ENCODE data around the gene STARD3.

STARD3 gene

DNA sequence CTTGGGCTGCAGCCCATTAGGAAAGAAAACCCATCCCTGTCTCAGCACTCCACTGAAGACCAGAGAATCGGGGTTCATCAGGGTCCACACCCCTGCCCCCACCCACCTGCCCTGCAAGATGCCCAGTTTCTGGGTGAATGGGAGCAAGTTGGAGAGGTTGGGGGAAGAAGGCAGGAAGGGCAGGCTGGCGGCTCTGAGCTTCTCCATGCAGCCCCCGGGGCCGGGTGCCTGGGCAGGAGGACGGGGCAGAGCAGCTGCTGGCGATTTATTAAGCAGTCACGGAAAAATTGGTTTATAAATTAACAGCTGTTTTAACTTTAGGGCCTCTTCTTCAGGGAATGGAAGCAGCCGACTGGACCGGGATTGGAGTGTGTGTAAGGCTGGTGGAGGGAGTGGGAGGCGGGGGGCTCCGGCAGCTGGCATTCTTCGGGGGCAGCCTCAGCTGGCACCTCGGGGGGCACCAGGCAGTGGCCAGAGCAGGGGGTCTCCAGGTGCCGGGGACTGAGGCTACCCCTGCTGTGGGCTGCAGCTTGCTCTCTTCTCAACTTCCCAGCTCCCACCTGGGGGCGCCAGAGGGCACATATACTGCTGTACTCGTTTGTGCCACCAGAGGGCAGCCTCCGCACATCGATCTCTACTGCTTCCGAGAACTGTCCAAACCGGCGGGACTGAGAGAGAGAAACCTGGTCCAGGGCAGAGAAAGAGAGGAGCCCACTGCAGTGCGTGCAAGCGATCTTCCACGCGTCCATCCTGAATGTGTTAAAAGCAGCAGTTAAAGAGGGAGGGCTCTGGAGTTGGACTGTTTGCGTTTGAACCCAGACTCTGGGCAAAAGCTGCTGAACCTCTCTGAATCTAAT, 15.2 kb upstream of the STARD3 start:
- DNase-seq = peak; percentile 56

DNA sequence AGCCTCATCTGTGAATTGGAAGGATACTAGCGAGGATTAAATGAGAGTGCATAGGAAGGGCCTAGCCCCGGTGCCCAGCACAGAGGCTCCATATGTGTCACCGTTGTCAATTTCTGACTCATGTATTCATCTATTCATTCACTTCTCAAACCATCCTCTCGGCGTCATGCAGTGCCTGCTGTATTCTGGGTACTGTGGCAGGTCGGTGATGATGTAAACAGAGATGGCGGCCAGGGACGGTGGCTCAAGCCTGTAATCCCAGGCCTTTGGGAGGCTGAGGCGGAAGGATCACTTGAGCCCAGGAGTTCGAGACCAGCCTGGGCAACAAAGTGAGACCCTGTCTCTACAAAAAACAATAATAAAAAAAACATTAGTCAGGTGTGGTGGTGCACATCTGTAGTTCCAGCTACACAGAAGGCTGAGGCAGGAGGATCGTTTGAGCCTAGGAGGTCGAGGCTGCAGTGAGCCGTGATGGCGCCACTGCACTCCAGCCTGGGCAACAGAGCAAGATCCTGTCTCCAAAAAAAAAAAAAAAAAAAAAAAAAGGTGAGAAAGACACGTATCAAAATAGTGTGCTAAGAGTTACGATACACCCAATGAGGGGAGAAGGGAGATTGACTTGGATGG, 14.5 kb upstream of the STARD3 start:
- no peak for DNase-seq

DNA sequence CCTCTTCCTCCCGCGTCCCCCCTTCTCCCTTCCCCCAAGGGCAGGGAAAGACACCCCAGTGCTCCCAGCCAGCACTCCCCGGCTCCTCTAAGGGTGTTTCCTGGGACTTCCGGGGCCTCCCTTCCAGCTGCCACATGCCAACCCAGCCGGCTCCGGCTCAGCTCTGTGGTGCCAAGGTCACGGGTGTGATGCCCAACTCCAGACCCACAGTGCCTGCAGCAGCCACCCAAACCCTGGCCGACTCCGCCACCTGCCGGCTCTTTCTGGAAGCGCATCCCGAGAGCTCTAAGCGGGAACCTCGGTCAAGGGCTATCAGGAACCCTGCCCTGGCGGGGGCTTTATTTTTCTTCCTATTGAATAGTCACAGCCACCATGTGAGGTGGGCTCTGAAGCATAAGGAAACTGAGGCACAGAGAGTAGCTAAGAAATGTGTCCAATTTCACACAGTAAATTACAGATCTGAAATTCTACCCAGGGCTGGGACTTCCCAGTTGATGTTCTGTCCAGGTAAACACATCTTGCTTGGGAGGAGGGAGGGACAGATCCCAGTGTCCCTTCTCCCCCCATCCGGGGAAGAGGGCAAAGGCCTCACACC, 13.5 kb upstream of the STARD3 start:
- peak; percentile 68 for DNase-seq

DNA sequence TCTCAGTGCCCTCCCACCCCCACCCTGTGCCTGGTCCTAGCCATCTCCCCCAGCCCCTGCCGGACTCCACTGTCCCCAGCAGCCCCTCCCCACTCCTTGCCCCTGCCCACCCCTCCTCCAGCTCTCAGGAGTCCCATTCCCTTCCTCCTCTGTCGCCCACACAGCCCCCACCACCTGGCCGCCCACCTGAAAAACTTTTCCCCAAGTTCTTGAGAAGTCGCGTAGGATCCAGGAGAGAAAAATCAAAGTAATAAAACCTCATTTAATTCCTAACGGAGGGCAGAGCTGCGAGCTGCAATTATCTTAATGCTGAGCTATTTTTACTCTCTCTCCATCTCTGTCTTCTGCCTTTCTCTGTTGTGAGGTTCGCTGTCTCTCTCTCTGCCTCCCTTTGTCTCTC, 12.6 kb upstream of the STARD3 start:
- DNase-seq = no peak

DNA sequence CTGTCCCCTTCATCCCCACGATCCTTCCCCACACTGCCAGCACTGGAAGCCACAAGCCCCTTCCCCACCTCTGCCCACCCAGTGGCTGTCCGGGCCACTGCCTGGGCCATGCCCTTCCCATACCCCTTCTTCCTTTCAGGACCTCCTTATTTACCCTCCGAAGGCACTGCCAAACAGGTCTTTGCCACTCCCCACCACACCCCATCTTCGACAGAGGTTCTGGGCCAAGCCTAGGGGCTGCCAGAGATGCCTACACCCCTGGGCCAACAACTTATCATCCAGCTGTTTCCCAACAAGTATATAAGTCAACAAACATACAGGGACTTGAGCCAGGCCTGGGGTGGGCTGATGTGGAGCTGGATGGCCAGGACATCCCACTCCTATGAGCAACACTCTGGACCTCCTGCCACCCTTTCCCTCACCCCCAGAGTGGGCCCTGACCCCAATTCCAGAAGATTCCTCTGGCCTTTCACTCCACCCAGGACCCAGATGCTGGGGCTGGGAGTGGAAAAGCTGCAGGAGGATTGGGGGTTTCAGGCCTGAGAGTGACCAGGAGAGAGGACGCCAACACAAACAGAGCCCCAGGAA, 11.7 kb upstream of the STARD3 start:
- no peak for DNase-seq

DNA sequence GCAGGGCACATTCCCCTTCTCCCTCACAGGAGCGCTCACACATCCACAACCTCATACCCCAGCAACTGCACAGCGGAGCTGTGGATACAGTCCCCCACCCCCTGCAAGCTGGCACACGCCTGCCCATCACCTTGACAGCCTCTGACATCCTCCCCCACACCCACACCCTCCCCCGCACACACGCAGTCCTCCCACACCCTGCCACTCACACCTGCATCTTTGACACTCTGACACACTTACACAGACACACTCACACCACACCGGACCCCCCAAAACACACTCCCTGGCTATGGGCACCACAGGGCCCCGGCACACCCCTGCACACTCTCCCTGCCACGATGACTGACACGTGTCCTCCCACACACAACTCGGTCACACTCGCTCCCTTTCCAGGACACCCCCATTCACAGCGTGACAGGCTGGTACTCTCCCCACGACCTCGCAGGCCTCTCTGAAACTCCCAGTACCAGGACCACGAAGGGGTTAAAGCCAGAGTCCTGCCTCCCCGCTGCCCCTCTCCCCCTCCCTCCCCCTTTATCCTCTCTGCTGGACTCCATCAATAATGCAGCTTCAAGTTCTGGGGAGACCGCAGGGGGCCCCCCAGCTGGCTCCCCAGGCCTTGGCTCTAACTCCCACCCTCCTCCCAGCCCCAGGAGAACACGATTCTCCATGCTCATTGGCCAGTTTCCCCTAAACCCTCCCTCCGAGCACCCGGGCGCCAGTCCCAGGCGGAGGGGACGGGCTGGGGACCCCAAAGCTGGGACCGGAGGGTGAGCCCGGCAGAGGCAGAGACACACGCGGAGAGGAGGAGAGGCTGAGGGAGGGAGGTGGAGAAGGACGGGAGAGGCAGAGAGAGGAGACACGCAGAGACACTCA, 10.5 kb upstream of the STARD3 start, which contains the start of gene PPP1R1B:
PPP1R1B (plus strand) TSS at position 782 of the 876 bp plus-strand sequence. CDS start 441 bp downstream, outside the sequence.
- no peak for DNase-seq

DNA sequence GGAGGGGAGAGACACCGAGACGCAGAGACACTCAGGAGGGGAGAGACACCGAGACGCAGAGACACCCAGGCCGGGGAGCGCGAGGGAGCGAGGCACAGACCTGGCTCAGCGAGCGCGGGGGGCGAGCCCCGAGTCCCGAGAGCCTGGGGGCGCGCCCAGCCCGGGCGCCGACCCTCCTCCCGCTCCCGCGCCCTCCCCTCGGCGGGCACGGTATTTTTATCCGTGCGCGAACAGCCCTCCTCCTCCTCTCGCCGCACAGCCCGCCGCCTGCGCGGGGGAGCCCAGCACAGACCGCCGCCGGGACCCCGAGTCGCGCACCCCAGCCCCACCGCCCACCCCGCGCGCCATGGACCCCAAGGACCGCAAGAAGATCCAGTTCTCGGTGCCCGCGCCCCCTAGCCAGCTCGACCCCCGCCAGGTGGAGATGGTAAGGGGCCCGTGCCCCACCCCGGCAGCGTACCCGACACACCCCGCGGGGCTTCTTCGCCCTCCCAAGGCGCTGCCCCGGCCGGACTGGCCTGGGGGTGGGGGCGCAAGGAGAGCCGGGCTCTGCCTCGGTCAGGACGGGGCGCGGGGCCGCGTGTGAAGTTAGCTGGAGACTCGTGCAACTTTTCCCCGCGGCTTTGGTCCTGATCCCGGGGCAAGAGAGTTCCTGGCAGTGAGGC, 9.8 kb upstream of the STARD3 start:
- DNase-seq = no peak

DNA sequence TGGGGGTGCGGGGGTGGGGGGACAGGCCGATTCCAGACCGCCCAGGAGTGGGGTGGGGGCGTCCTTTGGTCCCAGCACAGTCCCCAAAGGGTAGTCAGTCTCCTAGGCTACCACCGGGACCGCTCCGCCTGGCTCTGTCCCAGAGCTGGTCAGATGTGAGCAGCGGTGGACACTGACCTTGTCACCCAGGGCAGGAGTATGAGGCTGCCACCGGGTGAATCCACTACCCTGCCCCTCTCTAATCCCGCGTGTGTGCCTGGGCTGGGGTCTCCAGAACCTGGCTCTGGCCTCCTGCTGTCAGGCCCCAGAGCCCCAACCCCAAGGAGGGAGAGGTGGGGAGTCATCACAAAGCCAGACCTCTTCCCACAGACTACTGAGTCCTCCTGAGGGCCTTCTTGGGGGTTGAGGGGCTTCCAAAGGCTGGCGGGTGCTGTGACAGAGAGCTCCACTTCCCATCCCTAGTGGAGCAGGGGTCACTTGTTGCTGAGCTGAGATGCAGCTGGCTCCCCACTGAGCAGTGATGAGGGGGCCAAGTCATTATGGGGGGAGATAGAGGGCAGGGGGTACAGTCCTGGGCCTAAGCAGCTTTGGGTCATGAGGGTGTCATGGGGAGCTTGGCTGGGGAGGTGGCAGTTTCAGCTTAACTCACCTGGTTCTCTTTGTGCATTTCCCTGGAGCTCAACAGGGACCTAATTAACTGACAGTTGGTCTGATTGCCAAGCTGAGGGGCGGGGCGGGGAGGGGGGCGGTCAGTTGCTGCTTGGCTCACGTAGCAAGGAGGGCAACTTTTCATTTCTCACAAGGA, 9.0 kb upstream of the STARD3 start:
- DNase-seq = no peak

DNA sequence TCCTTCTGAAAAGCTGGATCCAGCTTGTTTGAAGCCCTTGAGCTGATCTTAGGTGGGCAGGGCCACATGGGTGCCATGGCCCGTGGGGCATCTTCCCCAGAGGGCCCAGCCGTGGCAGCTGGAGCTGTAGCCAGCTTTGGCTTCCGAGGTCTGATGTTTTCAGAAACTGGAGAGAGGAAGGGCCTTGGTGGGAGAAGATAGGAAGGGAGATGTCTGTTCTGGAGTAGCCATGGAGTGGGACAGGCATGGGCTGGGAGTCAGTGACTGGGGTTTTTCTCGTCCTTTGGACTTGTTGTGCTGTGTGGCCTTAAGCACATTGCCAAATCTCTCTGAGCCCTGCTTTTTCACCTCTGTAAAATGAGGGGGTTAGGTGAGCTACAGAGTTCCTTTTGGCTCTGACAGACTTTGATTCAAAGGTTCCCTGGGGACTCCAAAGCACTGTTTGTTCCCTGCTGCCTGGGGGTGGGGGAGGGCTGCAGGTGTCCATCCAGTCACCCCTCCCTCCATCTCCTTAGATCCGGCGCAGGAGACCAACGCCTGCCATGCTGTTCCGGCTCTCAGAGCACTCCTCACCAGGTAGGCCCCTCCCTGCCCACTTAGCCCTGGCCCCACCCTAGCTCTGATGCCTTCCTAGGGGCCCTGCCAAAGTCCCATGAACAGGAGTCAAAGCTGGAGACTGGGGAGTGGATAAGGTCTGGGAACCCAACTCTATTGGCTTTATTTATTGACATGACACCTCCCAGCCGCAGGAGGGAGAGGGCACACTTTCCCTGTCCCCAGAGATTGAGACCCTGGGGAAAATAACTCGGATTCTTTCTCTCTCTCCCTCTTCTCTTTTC, 8.1 kb upstream of the STARD3 start:
- no peak for DNase-seq

DNA sequence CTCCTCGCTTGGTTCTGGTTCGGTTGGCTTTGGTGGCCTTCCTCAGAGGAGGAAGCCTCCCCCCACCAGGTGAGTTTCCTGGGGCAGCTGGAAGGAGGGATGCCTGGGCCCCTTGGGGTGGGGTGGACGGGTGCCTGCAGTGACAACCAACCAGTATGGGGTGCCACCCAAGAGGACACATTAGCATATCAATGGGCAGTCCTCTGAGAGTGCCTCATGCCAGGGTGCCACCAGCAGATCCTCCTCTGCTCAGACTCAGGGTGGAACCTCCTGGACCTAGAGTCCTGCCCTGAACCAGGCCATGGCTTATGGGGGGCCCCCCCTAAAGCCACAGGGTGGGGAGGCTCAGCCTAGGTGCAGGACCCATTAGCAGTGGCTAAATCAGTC, 7.5 kb upstream of the STARD3 start:
- no peak for DNase-seq

DNA sequence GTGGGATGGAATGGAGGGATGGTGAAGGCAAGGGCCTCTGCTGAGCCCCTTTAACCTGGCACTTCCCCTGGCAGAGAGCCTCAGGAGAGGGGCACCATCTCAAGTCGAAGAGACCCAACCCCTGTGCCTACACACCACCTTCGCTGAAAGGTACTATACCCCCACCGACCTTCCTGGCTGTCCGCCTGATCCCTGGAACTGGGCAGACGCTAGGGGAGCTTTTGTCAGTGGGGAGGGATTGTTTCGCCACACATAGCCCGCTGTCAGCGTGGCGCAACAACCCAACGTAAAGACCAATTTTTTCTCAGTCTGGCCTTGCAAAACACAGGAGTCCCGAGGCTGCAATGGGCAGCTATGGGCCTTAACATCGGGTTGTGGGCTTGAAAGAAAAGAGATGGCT, 7.0 kb upstream of the STARD3 start:
- no peak for DNase-seq

DNA sequence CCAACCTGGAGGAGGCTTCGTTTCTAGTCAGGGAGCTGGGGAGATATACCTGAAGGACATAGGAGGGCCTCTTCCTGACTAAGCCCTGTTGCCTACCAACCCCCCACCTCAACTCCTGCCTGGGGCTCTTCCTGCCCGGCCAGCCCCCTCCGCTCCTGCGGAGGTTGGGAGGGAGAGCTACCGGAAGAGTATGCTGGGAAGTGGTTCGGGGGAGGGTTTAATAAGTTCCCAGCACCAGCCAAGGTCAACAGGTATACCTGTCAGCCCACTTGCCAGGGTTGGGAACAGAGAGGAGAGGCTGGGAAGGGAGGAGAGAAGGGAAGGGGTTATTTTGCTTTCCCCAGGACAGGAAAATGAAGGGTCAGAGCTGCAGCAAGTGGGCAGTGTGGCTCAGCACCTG, 5.5 kb upstream of the STARD3 start:
- no peak for DNase-seq

DNA sequence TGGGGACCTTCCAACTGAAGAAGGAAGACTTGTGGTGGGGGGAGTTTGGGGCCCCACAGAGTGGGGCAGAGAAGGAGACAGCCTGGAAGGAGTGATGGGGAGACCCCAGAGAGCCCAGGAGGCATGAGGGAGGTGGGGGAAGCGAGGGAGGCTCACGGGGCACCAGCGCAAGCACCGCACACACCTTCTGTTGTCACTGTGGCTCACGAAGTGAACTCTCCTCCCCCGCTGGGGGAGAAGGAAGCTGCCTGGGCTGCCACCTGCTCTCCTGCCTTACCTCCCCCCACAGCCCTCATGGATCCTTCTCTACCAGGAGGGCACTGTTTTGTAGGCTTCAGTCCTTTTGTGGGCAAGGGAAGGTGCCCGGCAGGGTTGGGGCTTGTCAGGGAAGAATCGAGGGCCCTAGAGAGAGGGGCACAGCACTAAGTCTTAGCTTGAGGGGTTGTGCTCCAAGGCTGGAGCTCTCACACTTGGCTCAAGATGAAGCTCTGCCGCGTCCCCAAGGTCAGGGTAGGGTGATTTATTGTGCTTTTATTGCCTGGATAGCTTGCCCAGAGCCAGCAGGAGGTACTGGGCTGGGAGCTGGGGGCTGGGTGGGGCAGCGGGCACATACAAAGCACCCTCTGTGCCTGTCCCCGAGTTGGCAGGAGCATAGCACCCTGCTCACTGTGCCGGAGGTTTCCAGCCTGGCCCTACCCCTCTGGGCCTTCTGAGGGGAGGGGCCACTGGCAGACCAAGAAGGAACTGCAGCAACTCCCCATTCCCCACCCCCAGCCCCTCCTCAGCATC, 4.6 kb upstream of the STARD3 start:
- no peak for DNase-seq

DNA sequence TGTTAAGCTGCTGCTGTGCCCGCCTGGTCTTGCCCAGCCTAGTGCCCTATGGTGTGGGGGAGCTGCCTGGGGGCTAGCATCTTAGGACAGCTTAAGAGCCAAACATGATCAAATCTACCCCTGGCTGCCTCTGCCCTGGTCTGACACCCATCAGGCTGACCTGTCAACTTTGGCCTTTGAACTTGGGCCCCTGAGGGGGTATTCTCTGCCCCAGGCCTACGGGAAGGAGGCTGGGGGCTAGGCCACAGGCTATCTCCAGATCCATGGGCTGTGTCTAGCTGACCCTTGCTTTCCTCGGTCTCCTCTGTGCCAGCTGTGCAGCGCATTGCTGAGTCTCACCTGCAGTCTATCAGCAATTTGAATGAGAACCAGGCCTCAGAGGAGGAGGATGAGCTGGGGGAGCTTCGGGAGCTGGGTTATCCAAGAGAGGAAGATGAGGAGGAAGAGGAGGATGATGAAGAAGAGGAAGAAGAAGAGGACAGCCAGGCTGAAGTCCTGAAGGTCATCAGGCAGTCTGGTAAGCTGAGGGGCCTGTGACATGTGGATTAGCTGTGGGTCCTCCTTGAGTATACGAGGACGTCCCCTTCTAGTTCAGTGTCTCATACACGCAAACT, 3.3 kb upstream of the STARD3 start:
- no peak for DNase-seq

DNA sequence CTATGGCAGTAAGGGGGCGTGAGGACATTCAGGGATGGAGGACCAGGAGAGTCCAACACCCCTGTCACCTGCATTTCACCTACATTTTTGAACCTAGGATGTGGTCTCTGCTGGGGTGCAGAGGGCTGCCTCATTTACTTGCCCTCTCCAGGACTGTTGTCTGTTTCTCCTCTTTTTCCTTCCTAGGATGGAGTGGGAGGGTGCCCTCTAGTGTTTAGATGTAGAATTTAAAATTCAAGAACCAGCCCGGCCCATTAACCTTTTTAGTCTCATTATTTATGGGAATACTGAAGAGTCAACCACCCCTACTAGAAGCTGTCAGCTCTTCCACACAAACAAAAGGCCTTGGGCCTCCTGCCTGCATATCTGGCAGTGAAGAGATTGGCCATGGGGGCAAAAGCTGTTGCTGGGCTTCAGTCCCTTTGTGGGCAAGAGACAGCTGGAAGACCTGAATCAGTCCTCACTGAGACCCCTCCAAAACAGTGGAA, 2.5 kb upstream of the STARD3 start:
- DNase-seq = peak; percentile 54

DNA sequence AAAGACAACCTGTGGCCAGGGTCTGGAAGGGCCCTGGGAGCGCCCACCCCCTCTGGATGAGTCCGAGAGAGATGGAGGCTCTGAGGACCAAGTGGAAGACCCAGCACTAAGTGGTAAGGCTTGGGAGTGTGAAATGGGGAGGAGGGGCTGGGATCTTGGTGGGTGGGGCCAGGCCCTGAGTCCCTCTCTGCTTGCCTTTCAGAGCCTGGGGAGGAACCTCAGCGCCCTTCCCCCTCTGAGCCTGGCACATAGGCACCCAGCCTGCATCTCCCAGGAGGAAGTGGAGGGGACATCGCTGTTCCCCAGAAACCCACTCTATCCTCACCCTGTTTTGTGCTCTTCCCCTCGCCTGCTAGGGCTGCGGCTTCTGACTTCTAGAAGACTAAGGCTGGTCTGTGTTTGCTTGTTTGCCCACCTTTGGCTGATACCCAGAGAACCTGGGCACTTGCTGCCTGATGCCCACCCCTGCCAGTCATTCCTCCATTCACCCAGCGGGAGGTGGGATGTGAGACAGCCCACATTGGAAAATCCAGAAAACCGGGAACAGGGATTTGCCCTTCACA, 1.2 kb upstream of the STARD3 start:
- no peak for DNase-seq

DNA sequence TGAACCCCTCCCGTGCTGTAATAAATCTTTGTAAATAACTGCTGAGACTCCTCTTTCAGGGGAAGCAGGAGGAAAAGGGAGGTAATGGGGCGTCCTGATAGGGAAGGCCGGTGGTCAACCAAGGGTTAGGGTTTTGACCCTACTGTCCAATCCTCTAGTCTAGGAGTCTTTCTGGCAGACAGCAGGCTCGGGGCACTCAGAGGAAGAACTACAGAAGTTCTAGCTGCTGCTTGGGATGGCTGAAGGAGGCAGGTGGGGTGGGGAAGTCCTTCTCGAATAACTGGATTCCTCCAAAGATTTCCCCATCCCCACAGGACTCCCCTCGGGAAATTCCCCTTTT, 387 bp upstream of the STARD3 start:
- no peak for DNase-seq

DNA sequence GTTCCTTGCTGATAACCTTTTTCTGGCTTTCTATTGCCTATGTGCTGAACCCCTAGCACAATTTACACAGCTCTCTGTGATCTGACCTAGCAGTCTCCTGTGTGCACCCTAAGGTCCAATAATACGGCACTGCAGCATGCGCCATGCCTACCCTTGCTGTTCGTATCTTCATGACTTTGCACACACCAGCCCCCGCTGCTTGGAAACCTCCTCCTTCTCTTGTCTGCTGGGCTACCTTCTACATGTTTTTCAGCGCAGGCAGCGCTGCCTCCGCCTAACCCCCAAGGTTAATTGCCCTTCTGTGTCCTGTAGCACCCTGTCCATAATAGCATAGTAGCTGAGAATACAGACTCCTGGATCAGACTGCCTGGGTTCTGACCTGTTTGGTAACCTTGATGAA, 1.4 kb downstream of the STARD3 start:
- DNase-seq = no peak

DNA sequence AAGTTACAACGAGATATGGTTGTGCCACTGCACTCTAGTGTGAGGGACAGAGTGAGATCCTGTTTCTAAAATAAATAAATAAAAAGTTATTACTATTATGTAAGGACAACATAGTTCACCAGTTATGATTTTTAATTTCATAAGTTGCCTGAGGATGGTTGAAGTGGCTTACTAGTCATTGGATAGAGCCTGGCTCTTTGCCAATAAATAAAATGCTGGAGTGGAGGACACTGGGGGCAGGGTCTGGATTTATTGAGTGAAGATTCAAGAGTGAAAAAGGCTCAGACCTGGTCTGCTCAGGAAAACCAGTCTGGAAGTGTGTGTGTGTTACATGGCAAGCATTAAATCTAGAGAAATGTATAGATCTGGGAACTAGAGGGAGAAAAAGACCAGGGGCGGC, 2.1 kb downstream of the STARD3 start:
- no peak for DNase-seq

Data from kidney glomerular epithelial cell (primary cell).